NCI-H748 treated with DMSO at 0.1 percent for 48 hours (cell line): Measurements from ENCODE around the gene OR6J1.
"Not testable (repeated sequence)": the region's sequence is repeated elsewhere in the genome, so short reads cannot be mapped to it uniquely, and the experiment has no call there.

Experiments used
- DNase-seq: peaks from one replicate; lab custom pipeline; 2025; lab: John Stamatoyannopoulos, UW

OR6J1 gene

DNA sequence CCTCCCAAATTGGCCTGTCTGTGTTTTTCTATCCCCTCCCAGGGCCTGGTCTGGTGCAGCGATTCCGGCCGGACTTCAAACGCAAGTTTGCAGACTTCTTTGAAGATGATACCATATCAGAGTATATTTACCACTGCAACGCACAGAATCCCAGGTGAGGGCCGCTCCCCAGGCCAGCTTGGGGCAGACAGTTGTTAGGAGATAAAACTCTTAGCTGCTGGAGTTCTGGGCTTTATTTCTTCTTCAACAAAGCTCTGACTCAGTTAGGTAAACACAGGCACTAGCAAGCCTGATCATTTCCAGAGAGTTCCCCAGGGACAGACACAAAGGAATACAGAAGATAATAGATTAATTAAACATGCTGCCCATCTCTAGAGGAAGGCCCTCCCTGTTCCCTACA, 37.8 kb downstream of the OR6J1 start:
- DNase-seq = no peak

DNA sequence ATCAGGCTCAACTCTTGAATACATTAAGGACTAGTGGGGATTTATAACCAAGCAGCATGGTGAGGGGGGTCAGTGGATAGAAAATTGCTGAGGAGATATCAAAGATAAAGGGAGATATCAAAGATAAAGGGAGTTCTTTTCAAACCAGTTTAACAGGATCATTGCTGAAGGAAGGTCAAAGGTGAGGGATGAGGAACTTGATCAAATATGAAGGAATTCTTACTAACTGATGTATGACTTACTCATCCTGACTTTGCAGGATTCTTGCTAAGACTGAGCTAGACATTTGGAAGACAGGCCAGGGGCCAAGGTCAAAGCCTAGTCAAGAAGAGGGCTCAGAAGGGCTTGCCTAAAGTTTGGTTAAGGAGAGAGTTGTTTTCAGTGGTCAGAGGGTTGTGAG, 41.3 kb downstream of the OR6J1 start:
- DNase-seq = no peak

- no peak for DNase-seq
Observed at GRCh38 chr14:22601996-22602395, 42.2 kb downstream of the OR6J1 start.

- no peak for DNase-seq
Observed at GRCh38 chr14:22601456-22601855, 42.7 kb downstream of the OR6J1 start.

DNA sequence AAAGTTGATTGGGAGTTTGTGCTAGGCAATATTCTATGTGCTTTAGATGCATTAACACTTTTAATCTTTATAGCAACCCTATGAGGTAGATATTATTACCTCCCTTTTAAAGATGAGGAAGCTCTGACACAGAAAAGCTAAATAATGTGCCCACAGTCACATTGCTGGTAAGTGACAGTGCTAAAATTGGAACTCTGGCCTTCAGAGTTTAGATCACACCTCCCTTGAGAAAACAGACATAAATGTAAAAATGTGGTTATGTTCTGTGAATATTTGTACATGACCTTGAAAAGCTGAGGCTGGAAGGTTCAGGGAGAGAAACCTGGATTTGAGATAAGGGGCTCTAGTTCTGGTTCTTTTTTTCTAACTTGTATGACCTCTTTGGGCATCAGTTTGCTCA, 44.1 kb downstream of the OR6J1 start:
- DNase-seq = no peak

- DNase-seq = no peak
Observed at GRCh38 chr14:22599349-22599748, 44.8 kb downstream of the OR6J1 start.

GRCh38 chr14:22598896-22599244, 45.3 kb downstream of the OR6J1 start:
- DNase-seq = peak; percentile 17

DNA sequence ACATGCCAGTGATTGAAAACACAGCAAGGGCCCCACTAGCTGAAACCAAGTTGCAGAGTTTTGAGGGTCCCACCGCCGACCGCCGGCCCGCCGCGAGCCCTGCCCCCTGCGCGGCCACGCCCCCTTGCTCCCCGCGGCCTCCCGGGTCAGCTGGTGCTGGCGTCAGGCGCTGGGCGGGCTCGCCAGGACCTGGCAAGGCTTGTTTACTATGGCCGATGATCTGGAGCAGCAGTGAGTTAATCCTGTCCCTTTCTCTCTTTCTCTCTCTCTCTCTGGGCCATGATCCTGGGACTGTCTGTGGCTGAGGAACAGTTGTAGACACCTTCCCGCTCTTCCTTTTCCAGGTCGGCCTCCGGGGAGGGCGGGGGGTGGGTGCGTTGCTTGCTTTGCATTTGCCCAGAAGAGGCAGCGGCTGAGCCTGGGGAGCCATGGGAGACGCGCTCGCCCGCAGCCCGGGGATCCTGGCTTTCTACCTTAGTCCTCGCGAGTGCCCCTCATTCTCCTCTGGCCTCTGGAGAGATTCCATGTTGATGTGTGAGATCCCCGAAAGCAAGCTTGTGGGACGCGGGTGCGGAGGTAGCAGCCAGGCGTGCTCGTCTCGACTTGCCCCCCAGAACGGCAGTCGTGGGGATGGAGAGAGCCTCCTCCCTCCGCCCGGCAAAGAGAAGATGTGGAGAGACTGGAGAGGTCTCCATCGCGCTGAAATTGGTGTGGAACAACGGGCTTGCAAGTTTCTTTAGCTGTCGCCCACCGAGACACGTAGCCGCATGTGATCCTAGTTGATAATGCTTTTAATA, 45.9 kb downstream of the OR6J1 start, which contains the start of gene ABHD4:
Gene ABHD4 (plus strand): TSS at position 202 of the 797 bp plus-strand sequence. CDS start 7 bp downstream, at position 209.
- DNase-seq = no peak

DNA sequence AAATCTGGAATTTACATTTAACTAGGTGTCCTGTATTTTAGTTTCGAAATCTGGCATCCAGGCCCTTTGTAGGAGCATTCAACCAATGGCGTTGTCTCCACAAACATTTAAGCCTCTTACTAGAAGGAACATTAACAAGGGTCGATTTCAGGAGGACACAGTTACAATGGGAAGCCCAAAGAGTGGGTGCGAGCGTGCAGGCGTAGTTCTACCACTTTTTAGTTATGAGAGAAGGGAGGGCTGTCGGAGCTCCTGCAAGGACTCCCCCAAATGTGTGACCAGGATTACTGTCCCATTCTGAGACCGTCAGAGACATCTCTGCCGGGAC, 46.4 kb downstream of the OR6J1 start:
- DNase-seq = no peak

- no peak for DNase-seq
Observed at GRCh38 chr14:22597265-22597664, 46.9 kb downstream of the OR6J1 start.

- DNase-seq = no peak
Observed at GRCh38 chr14:22596354-22596879, 47.7 kb downstream of the OR6J1 start.

DNA sequence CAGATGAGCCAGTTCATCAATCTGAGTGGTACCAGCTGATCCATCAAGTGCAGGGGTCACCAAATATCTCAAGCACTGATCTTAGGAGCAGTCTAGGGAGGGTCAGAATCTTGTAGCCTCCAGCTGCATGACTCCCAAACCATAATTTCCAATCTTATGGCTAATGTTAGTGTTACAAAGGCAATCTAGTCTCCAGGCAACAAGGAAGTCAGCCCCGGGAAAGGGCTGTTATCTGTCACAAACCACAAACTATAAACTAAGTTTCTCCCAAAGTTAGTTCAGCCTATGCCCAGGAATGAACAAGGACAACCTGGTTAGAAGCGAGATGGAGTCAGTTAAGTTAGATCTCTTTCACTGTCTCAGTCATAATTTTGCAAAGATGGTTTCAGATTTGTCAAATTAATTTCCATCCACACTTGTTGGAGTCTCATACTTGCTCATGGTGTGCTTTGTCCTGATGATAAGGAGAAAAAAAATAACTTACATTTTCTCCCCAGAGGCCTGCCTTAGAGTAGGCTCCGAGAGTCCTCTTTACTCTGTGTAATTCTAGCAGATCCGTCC, 49.9 kb downstream of the OR6J1 start:
- no peak for DNase-seq

- DNase-seq = no peak
Observed at GRCh38 chr14:22593601-22594000, 50.6 kb downstream of the OR6J1 start.

GRCh38 chr14:22593189-22593588, 51.0 kb downstream of the OR6J1 start:
- no peak for DNase-seq

- DNase-seq = peak; percentile 98
Observed at GRCh38 chr14:22589096-22589839, 54.9 kb downstream of the OR6J1 start, which contains the start of gene DAD1. DAD1 (minus strand) TSS chr14:22589224; CDS start chr14:22589157, 67 bp downstream.

GRCh38 chr14:22588526-22589095, 55.5 kb downstream of the OR6J1 start:
- no peak for DNase-seq

GRCh38 chr14:22587677-22588422, 56.3 kb downstream of the OR6J1 start:
- not testable (repeated sequence) for DNase-seq

DNA sequence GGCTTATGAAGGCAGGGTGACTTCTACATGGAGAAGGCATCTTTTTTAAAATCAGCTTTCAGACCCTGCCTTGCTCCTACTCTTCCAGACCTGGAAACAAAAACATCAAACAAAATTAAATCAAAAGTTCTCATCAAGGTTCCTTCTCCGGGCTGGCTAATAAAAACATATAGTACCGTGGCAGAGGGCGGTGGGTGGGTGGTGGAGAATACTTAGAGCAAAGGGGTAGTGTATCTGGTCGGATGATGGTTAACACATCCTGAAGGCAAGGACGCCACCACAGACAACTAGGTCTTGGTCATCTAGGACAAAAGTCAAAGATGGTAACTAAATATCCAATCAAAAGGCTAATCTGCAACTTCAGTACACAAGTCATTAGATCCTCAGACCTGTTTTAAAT, 56.9 kb downstream of the OR6J1 start:
- no peak for DNase-seq

DNA sequence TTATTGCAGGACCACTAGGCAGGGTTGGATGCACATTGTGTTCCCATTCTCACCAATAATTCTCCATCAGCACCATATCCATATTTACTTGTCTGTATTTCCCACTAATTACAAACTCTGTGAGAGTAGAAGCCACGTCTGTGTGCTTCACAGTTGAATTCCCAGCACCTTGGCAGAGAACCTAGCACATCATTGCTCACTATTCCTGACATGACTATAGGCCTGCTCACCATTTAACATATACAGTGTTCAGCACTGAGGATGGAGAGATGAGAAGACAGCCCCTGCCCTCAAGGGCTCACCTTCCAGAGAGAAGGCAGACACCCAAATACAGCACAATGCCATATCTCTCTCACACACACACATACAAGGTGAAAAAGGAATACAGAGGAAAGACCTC, 60.2 kb downstream of the OR6J1 start:
- DNase-seq = no peak
